HL-60 (cell line): ENCODE data around the gene YJEFN3.

Experiments
- DNase-seq, 2 experiments: peaks; one replicate each; pipeline ENCODE4 v3.0.0-alpha.2; 2010 to 2020; ENCODE audit warnings: low read depth in 1 of 2, low spot score in 1 of 2
- H3K27ac ChIP-seq: fragments of 250-450 bp; sonication (Bioruptor Pico); replicated peaks from 2 replicates; pipeline ENCODE4 v1.5.1; 2020; ENCODE audit warnings: mild to moderate bottlenecking, moderate library complexity
- H3K27me3 ChIP-seq: fragments of 250-450 bp; sonication (Bioruptor Pico); 2 replicates; pipeline ENCODE4 v1.5.1; 2021; ENCODE audit warnings: mild to moderate bottlenecking, moderate library complexity; ENCODE audit not compliant: insufficient read depth, poor library complexity, severe bottlenecking
- H3K4me3 ChIP-seq: replicated peaks from 2 replicates; pipeline ENCODE4 v1.5.1; 2011; ENCODE audit warnings: mild to moderate bottlenecking, control low read depth, low read length; ENCODE audit not compliant: insufficient read depth
- GABPA ChIP-seq: IDR thresholded peaks from 2 replicates; pipeline ENCODE4 v1.6.1; 2012; ENCODE audit warnings: low read depth
- POLR2AphosphoS5 ChIP-seq: IDR thresholded peaks from 2 replicates; pipeline ENCODE4 v1.6.1; 2012; ENCODE audit warnings: low read depth
- SPI1 ChIP-seq: IDR thresholded peaks from 2 replicates; pipeline ENCODE4 v1.6.1; 2012; ENCODE audit warnings: low read depth, mild to moderate bottlenecking, borderline replicate concordance
- TF ChIP-seq, protein P1 (sequence below): IDR thresholded peaks from one replicate; pipeline ENCODE4 v1.5.1; 2011; ENCODE audit warnings: low read length, control low read depth, inconsistent platforms; ENCODE audit not compliant: insufficient read depth
- TF ChIP-seq, protein P2 (sequence below): IDR thresholded peaks from 2 replicates; pipeline ENCODE4 v1.6.1; 2012; ENCODE audit warnings: low read depth; ENCODE audit not compliant: insufficient replicate concordance

Gene YJEFN3

DNA sequence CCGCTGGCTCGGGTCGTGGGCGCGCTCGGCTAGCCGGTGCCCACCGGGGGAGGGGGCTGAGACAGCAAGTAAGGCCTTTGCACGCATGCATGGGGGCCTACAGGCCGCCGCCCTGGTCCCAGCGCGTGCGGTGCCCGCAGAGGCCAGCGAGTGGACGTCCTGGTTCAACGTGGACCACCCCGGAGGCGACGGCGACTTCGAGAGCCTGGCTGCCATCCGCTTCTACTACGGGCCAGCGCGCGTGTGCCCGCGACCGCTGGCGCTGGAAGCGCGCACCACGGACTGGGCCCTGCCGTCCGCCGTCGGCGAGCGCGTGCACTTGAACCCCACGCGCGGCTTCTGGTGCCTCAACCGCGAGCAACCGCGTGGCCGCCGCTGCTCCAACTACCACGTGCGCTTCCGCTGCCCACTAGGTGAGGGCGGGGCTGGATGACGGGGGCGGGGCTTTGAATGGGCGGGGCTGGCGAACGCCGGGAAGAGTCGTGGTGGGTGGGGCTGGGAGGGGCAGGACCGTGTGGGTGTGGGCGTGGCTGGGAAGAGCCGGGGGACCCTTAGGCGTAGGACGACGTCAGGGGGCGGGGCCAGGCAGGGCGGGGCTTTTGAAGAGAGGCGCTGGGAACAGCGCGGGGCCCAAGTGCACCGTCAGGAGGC is 11.5 kb downstream of the YJEFN3 start:
- no peak for TF ChIP-seq POLR2AphosphoS5
- TF ChIP-seq, protein P1, sequence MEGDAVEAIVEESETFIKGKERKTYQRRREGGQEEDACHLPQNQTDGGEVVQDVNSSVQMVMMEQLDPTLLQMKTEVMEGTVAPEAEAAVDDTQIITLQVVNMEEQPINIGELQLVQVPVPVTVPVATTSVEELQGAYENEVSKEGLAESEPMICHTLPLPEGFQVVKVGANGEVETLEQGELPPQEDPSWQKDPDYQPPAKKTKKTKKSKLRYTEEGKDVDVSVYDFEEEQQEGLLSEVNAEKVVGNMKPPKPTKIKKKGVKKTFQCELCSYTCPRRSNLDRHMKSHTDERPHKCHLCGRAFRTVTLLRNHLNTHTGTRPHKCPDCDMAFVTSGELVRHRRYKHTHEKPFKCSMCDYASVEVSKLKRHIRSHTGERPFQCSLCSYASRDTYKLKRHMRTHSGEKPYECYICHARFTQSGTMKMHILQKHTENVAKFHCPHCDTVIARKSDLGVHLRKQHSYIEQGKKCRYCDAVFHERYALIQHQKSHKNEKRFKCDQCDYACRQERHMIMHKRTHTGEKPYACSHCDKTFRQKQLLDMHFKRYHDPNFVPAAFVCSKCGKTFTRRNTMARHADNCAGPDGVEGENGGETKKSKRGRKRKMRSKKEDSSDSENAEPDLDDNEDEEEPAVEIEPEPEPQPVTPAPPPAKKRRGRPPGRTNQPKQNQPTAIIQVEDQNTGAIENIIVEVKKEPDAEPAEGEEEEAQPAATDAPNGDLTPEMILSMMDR = no peak
- TF ChIP-seq GABPA = no peak
- TF ChIP-seq, protein P2, sequence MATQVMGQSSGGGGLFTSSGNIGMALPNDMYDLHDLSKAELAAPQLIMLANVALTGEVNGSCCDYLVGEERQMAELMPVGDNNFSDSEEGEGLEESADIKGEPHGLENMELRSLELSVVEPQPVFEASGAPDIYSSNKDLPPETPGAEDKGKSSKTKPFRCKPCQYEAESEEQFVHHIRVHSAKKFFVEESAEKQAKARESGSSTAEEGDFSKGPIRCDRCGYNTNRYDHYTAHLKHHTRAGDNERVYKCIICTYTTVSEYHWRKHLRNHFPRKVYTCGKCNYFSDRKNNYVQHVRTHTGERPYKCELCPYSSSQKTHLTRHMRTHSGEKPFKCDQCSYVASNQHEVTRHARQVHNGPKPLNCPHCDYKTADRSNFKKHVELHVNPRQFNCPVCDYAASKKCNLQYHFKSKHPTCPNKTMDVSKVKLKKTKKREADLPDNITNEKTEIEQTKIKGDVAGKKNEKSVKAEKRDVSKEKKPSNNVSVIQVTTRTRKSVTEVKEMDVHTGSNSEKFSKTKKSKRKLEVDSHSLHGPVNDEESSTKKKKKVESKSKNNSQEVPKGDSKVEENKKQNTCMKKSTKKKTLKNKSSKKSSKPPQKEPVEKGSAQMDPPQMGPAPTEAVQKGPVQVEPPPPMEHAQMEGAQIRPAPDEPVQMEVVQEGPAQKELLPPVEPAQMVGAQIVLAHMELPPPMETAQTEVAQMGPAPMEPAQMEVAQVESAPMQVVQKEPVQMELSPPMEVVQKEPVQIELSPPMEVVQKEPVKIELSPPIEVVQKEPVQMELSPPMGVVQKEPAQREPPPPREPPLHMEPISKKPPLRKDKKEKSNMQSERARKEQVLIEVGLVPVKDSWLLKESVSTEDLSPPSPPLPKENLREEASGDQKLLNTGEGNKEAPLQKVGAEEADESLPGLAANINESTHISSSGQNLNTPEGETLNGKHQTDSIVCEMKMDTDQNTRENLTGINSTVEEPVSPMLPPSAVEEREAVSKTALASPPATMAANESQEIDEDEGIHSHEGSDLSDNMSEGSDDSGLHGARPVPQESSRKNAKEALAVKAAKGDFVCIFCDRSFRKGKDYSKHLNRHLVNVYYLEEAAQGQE = no peak
- no peak for TF ChIP-seq SPI1
- H3K27me3 ChIP-seq = no peaks in the 10 kb centered on the region
- no peak overlapping the region for H3K4me3 ChIP-seq
- H3K27ac ChIP-seq = no peak overlapping the region
- DNase-seq = no peak

DNA sequence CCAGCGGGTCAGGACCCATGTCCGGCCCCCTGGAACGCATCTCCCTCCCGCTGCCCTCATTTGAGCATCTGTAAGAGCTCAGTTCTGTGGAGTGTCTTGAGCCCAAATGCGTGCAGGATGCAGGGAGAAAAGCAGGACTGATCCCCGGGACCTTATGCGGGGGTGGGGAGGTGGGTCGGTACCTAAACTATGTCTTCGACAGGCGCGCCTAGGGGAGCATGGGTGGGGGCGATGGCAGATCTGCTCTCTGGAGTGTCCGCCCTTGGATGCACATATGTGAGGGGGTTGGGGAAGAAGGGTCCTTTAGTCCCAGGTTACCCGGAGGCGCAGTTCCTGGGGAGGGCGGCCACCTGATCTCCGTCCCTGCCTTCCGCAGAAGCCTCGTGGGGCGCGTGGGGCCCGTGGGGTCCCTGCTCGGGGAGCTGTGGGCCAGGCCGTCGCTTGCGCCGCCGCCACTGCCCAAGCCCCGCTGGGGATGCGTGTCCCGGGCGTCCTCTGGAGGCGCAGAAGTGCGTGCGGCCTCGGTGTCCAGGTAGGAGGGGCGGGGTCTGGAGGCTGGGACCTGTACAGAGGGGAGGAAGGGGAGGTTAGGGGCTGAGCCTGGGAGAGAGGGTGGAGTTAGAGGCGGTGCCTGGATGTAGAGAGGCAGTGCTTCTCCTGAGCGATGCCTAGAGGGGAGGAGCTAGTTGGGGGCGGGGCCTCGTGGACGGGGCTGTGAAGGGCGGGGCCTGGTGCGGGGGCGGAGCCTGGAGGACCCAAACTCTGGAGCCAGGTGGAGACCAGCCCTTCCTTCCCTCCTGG is 12.2 kb downstream of the YJEFN3 start:
- peak in 1 of 2 experiments; percentile 49 for DNase-seq
- Histone ChIP-seq H3K4me3 (no peak overlapping the region), H3K27me3 (no peaks in the 10 kb centered on the region)

DNA sequence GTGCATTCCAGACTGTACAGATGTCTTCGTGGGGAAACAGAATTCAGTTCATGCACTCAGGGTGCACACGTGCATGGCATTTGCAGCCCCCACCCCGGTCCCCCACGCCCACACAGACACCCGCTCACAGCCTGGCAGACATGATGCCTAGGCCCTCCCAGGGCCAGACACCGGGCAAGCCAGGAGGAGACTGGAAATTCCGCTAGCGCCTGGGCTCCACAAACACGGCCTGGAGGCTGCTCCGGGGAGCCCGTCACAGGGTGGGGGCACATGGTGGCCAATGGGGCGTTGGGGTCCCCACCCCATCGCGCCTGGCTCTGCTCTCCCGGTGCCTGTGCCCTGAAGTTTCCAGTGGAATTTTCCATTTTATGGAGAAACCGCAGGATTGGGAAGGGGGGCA is 12.9 kb downstream of the YJEFN3 start:
- H3K4me3 ChIP-seq = no peak overlapping the region
- DNase-seq = no peak
- peak overlapping the region; percentile 85 for H3K27ac ChIP-seq
- H3K27me3 ChIP-seq = no peaks in the 10 kb centered on the region
- TF ChIP-seq GABPA (no peak), POLR2AphosphoS5 (no peak), SPI1 (no peak)
- TF ChIP-seq, protein P1 = no peak
- TF ChIP-seq, protein P2 = no peak

More for the DNA sequence above, 12.2 kb downstream of the YJEFN3 start:
- TF ChIP-seq, protein P1 = no peak
- TF ChIP-seq, protein P2 = no peak
- no peak for TF ChIP-seq SPI1
- TF ChIP-seq POLR2AphosphoS5 = no peak
- no peak for TF ChIP-seq GABPA
- H3K27ac ChIP-seq = no peak overlapping the region
